GM12878 (cell line): ENCODE results near the gene FOXN4. TPM values are rescaled to one million over a fixed set of nuclear protein-coding genes. Genes with fewer than 3 reads are reported as not detected.

ENCODE experiments used
- ATAC-seq: fragments of 200-7000 bp; cut with Tn5 transposase; 3 replicates; pipeline ENCODE4 v1.9.1; 2020; ENCODE audit warnings: mild to moderate bottlenecking, moderate library complexity
- BruUV-seq: library from RNA; stranded (reverse); fragments of 400-500 nt; replicated peaks from 2 replicates; lab custom pipeline; 2021; lab: Mats Ljungman, UMichigan
- CTCF ChIA-PET: fragments of 300-600 bp; sonication (Branson Sonifier 250); formaldehyde crosslinking; extraction: SDS; loops from one replicate; lab custom pipeline; 2021; ENCODE audit warnings: inconsistent platforms; lab: Yijun Ruan, JAX
- POLR2A ChIA-PET: fragments of 350-600 bp; formaldehyde crosslinking; extraction: SDS; loops from one replicate; lab custom pipeline; 2021; ENCODE audit warnings: inconsistent platforms; lab: Charles Lee
- RAD21 ChIA-PET: fragments of 300-600 bp; sonication (Branson Sonifier 250); formaldehyde crosslinking; loops from one replicate; lab custom pipeline; 2023; ENCODE audit warnings: antibody characterized with exemption; ENCODE audit not compliant: unreplicated experiment; lab: Charles Lee
- SMC1A ChIA-PET: fragments of 300-600 bp; sonication (Branson Sonifier 250); formaldehyde crosslinking; loops from one replicate; lab custom pipeline; 2023; ENCODE audit not compliant: unreplicated experiment, uncharacterized antibody; lab: Charles Lee
- DNase-seq: peaks from one replicate; pipeline ENCODE4 v3.0.0-alpha.2; 2011; ENCODE audit warnings: low read depth, low spot score
- FAIRE-seq: peaks from 3 replicates; lab custom pipeline; 2011; peaks lifted over from hg19 to GRCh38; lab: Jason Lieb, UNC
- H2AFZ ChIP-seq: 2 replicates; pipeline ENCODE4 v1.6.0; 2011; ENCODE audit warnings: low read depth, low read length, control low read depth; ENCODE audit not compliant: control insufficient read depth
- H3K27ac ChIP-seq: 2 replicates; pipeline ENCODE4 v1.5.1; 2011; ENCODE audit warnings: control low read depth; ENCODE audit not compliant: control insufficient read depth, insufficient read depth
- H3K27me3 ChIP-seq, 2 experiments: replicated peaks in 1 of 2; 2 replicates each; pipeline versions ENCODE4 v1.6.0 to v1.6.1; 2011; ENCODE audit warnings: low read length in 1 of 2; ENCODE audit not compliant: control insufficient read depth in 2 of 2, insufficient read depth in 2 of 2
- H3K36me3 ChIP-seq, 2 experiments: 2 replicates each; pipeline ENCODE4 v1.5.1; 2011; ENCODE audit warnings: low read length in 1 of 2; ENCODE audit not compliant: control insufficient read depth in 2 of 2, insufficient read depth in 2 of 2
- H3K4me1 ChIP-seq: 2 replicates; pipeline ENCODE4 v1.6.1; 2011; ENCODE audit warnings: mild to moderate bottlenecking, low read length, moderate library complexity, mixed read lengths; ENCODE audit not compliant: control insufficient read depth, insufficient read depth
- H3K4me2 ChIP-seq: 2 replicates; pipeline ENCODE4 v1.6.0; 2011; ENCODE audit warnings: control low read depth; ENCODE audit not compliant: control insufficient read depth, insufficient read depth
- H3K4me3 ChIP-seq: fragments of 200-600 bp; sonication (generic); 2 replicates; pipeline ENCODE4 v1.5.1; 2016
- H3K79me2 ChIP-seq: 2 replicates; pipeline ENCODE4 v1.6.0; 2011; ENCODE audit warnings: low read length; ENCODE audit not compliant: control insufficient read depth, insufficient read depth
- H3K9ac ChIP-seq: 2 replicates; pipeline ENCODE4 v1.8.0; 2011; ENCODE audit warnings: low read length, control low read depth, mixed read lengths; ENCODE audit not compliant: control insufficient read depth, insufficient read depth
- H3K9me3 ChIP-seq: replicated peaks from 3 replicates; pipeline ENCODE4 v1.5.1; 2011; ENCODE audit warnings: mild to moderate bottlenecking, low read length; ENCODE audit not compliant: control insufficient read depth, insufficient read depth
- H4K20me1 ChIP-seq: 2 replicates; pipeline ENCODE4 v1.6.0; 2011; ENCODE audit not compliant: control insufficient read depth, insufficient read depth
- E4F1 ChIP-seq: fragments of 450-650 bp; IDR thresholded peaks from 2 replicates; pipeline ENCODE4 v1.6.1; 2018; ENCODE audit warnings: borderline replicate concordance, mild to moderate bottlenecking; ENCODE audit not compliant: partially characterized antibody
- IKZF1 ChIP-seq: fragments of 450-650 bp; conservative IDR thresholded peaks from 2 replicates; pipeline ENCODE4 v1.6.1; 2017; ENCODE audit warnings: antibody characterized with exemption, mild to moderate bottlenecking
- KDM1A ChIP-seq: fragments of 200-600 bp; sonication (generic); IDR thresholded peaks from 2 replicates; pipeline ENCODE4 v1.6.1; 2016; ENCODE audit warnings: borderline replicate concordance
- MYB ChIP-seq: fragments of 150-350 bp; IDR thresholded peaks from 2 replicates; pipeline ENCODE4 v1.6.1; 2014; ENCODE audit warnings: mild to moderate bottlenecking, low read depth, low read length, borderline replicate concordance
- POLR2AphosphoS2 ChIP-seq: IDR thresholded peaks from 2 replicates; pipeline ENCODE4 v1.6.1; 2011; ENCODE audit warnings: low read depth, mild to moderate bottlenecking, low read length, improper control_type of control experiment, moderate library complexity
- RB1 ChIP-seq: fragments of 450-650 bp; formaldehyde crosslinking; IDR thresholded peaks from 2 replicates; pipeline ENCODE4 v1.6.1; 2017; ENCODE audit warnings: mild to moderate bottlenecking, borderline replicate concordance
- RELB ChIP-seq: fragments of 450-650 bp; IDR thresholded peaks from 2 replicates; pipeline ENCODE4 v1.6.1; 2017; ENCODE audit warnings: low read depth, mild to moderate bottlenecking, moderate library complexity
- SIN3A ChIP-seq: IDR thresholded peaks from 2 replicates; pipeline ENCODE4 v1.6.1; 2012; ENCODE audit warnings: low read depth, low read length, improper control_type of control experiment
- SPI1 ChIP-seq: IDR thresholded peaks from 2 replicates; pipeline ENCODE4 v1.6.1; 2011; ENCODE audit warnings: low read depth, mild to moderate bottlenecking, low read length, moderate library complexity, borderline replicate concordance; ENCODE audit not compliant: insufficient read depth
- TCF12 ChIP-seq: IDR thresholded peaks from 2 replicates; pipeline ENCODE4 v1.6.1; 2011; ENCODE audit warnings: low read depth, mild to moderate bottlenecking, low read length
- USF2 ChIP-seq: IDR thresholded peaks from 2 replicates; pipeline ENCODE4 v1.6.1; 2011; ENCODE audit warnings: low read depth, low read length, improper control_type of control experiment, borderline replicate concordance
- ZNF622 ChIP-seq: fragments of 450-650 bp; IDR thresholded peaks from 2 replicates; pipeline ENCODE4 v1.6.1; 2017; ENCODE audit warnings: mild to moderate bottlenecking, inconsistent platforms
- WGBS: methylation state at CpG from one replicate; pipeline ENCODE4 v1.1.6; 2016; ENCODE audit warnings: low lambda C conversion rate; ENCODE audit not compliant: insufficient replicate concordance, insufficient coverage; ENCODE audit errors: missing lambda C conversion rate; 5-methylcytosine and 5-hydroxymethylcytosine counted together
- in situ Hi-C: fragments of 300-500 bp; cut with MboI; formaldehyde crosslinking; loops from 9 replicates; pipeline ENCODE4 v1.14.3; 2018; ENCODE audit warnings: mixed read lengths
- intact Hi-C: fragments of 100-400 bp; cut with micrococcal nuclease; formaldehyde crosslinking; loops from one replicate; pipeline ENCODE4 v1.14.2; 2022; ENCODE audit not compliant: unreplicated experiment
- polyA plus RNA-seq, 11 experiments: library from polyadenylated mRNA; depleted of rRNA in 4 of 11; unstranded in 6 of 11; stranded (reverse) in 5 of 11; fragments of >200 nt; fragmentation: Nextera tagmentation in 4 of 11; fragmentation: Illumina TruSeq in 1 of 11; extraction: Ambion mirVana in 4 of 11; extraction: Trizol in 1 of 11; gene quantifications; 1 replicate in 1 of 11; 2 replicates in 10 of 11; pipeline versions ENCODE4 v1.2.1 to v1.2.3, GENCODE V29; 2011 to 2016; ENCODE audit warnings: inconsistent platforms in 2 of 11, missing spikeins in 2 of 11, low read depth in 1 of 11
- total RNA-seq, 4 experiments: library from RNA; depleted of rRNA in 3 of 4; stranded (reverse); fragments of >200 nt in 3 of 4; fragmentation: Illumina TruSeq in 1 of 4; extraction: Trizol in 1 of 4; gene quantifications; 2 replicates each; pipeline versions ENCODE4 v1.2.1 to v1.2.3, GENCODE V29; 2013 to 2021
- TF ChIP-seq, protein P1 (sequence below): fragments of 450-650 bp; IDR thresholded peaks from 2 replicates; pipeline ENCODE4 v1.6.1; 2017; ENCODE audit warnings: mild to moderate bottlenecking
- TF ChIP-seq, protein P2 (sequence below): IDR thresholded peaks from 2 replicates; pipeline ENCODE4 v1.6.1; 2012; ENCODE audit warnings: mild to moderate bottlenecking, low read depth, low read length

The FOXN4 gene
- total and polyA plus RNA-seq, 10 of the 15 experiments (the other 5 are each of a cell fraction or from before 2014, with no cell fraction given), result not detected

DNA sequence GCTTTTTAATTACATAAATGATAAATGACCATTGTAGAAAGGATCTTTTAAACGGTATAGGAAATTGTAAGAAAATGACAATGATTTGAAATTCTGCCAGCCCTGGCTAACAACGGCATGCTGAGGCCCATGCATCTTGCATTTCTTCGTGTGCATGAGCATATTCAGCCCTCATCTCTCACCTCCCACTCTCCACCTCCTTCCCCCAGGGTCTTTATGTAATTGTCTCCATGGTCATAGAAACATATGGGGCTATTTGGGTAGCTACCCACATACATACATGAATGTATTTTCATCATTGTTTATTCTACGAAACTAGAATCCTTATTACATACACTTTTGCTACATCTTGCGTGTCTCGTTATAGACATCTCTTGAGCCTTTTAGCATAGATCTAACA, 43.1 kb upstream of the FOXN4 start:
- Histone ChIP-seq H3K4me2 (no peak overlapping the region), H3K4me1 (no peaks in the 10 kb centered on the region), H3K9me3 (no peaks in the 10 kb centered on the region; the same call in 2 of the 3 replicates), H3K27ac (no peak overlapping the region), H3K9ac (no peak overlapping the region), H3K4me3 (no peak overlapping the region), H3K27me3 (no peaks in the 10 kb centered on the region), H4K20me1 (no peaks in the 10 kb centered on the region), H3K79me2 (no peaks in the 10 kb centered on the region), H3K36me3 (no peaks in the 10 kb centered on the region), H2AFZ (no peak overlapping the region)
- ChIA-PET RAD21 (no interaction called here), CTCF (interaction anchor here (1.5 kb wide), 1 partner anchor 8 kb away, joined by 3 read pairs; no protein-coding TSS in a partner anchor), POLR2A (no interaction called here), SMC1A (no interaction called here)
- intact Hi-C loops (no loop called here), in situ Hi-C loops (no loop called here)
- no TSS peak for BruUV-seq
- no peak for DNase-seq
- FAIRE-seq, result no peak
- ATAC-seq, result no peak
- 32% methylated on average over 6 of the region's 6 CpGs for WGBS
- no peak for TF ChIP-seq SIN3A
- TF ChIP-seq RELB, result no peak
- TF ChIP-seq USF2, result no peak
- TF ChIP-seq TCF12, result no peak
- TF ChIP-seq, protein P1, sequence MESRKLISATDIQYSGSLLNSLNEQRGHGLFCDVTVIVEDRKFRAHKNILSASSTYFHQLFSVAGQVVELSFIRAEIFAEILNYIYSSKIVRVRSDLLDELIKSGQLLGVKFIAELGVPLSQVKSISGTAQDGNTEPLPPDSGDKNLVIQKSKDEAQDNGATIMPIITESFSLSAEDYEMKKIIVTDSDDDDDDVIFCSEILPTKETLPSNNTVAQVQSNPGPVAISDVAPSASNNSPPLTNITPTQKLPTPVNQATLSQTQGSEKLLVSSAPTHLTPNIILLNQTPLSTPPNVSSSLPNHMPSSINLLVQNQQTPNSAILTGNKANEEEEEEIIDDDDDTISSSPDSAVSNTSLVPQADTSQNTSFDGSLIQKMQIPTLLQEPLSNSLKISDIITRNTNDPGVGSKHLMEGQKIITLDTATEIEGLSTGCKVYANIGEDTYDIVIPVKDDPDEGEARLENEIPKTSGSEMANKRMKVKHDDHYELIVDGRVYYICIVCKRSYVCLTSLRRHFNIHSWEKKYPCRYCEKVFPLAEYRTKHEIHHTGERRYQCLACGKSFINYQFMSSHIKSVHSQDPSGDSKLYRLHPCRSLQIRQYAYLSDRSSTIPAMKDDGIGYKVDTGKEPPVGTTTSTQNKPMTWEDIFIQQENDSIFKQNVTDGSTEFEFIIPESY, result no peak
- no peak for TF ChIP-seq E4F1
- no peak for TF ChIP-seq SPI1
- TF ChIP-seq, protein P2, sequence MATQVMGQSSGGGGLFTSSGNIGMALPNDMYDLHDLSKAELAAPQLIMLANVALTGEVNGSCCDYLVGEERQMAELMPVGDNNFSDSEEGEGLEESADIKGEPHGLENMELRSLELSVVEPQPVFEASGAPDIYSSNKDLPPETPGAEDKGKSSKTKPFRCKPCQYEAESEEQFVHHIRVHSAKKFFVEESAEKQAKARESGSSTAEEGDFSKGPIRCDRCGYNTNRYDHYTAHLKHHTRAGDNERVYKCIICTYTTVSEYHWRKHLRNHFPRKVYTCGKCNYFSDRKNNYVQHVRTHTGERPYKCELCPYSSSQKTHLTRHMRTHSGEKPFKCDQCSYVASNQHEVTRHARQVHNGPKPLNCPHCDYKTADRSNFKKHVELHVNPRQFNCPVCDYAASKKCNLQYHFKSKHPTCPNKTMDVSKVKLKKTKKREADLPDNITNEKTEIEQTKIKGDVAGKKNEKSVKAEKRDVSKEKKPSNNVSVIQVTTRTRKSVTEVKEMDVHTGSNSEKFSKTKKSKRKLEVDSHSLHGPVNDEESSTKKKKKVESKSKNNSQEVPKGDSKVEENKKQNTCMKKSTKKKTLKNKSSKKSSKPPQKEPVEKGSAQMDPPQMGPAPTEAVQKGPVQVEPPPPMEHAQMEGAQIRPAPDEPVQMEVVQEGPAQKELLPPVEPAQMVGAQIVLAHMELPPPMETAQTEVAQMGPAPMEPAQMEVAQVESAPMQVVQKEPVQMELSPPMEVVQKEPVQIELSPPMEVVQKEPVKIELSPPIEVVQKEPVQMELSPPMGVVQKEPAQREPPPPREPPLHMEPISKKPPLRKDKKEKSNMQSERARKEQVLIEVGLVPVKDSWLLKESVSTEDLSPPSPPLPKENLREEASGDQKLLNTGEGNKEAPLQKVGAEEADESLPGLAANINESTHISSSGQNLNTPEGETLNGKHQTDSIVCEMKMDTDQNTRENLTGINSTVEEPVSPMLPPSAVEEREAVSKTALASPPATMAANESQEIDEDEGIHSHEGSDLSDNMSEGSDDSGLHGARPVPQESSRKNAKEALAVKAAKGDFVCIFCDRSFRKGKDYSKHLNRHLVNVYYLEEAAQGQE, result no peak
- no peak for TF ChIP-seq KDM1A
- no peak for TF ChIP-seq ZNF622
- no peak for TF ChIP-seq MYB
- TF ChIP-seq RB1, result no peak
- TF ChIP-seq POLR2AphosphoS2, result no peak
- TF ChIP-seq IKZF1, result no peak
